A673 (cell line): Measurements from ENCODE around the gene LTBP2. TPM values are rescaled to one million over a fixed set of nuclear protein-coding genes. Genes with fewer than 3 reads are reported as not detected.

Experiments
- BruUV-seq: library from RNA; stranded (reverse); fragments of 400-500 nt; replicated peaks from 2 replicates; lab custom pipeline; 2021; lab: Mats Ljungman, UMichigan
- CTCF ChIA-PET: fragments of 300-600 bp; sonication (Branson Sonifier 250); formaldehyde crosslinking; loops from one replicate; lab custom pipeline; 2022; ENCODE audit warnings: antibody characterized with exemption; lab: Charles Lee
- POLR2A ChIA-PET: fragments of 300-600 bp; sonication (Branson Sonifier 250); formaldehyde crosslinking; loops from one replicate; lab custom pipeline; 2022; ENCODE audit warnings: antibody characterized with exemption; ENCODE audit not compliant: low non-redundant PET; lab: Charles Lee
- DNase-seq: peaks from one replicate; pipeline ENCODE4 v3.0.0-alpha.2; 2015; ENCODE audit warnings: low spot score
- H3K27ac ChIP-seq: fragments of 200-600 bp; sonication (generic); 2 replicates; pipeline ENCODE4 v1.5.1; 2016; ENCODE audit warnings: mixed run types, low read depth, mild to moderate bottlenecking, mixed read lengths, antibody characterized with exemption, low read length; ENCODE audit not compliant: poor library complexity, severe bottlenecking
- H3K27me3 ChIP-seq: fragments of 200-600 bp; sonication (generic); replicated peaks from 2 replicates; pipeline ENCODE4 v1.6.1; 2017; ENCODE audit warnings: mixed run types, low read depth, mild to moderate bottlenecking, mixed read lengths, antibody characterized with exemption, low read length; ENCODE audit not compliant: insufficient read depth, poor library complexity
- H3K36me3 ChIP-seq: fragments of 200-600 bp; sonication (generic); 2 replicates; pipeline ENCODE4 v1.6.1; 2016; ENCODE audit warnings: mixed run types, mild to moderate bottlenecking, mixed read lengths, antibody characterized with exemption, low read length; ENCODE audit not compliant: insufficient read depth, poor library complexity, severe bottlenecking
- H3K4me1 ChIP-seq: fragments of 200-600 bp; sonication (generic); 2 replicates; pipeline ENCODE4 v1.6.1; 2017; ENCODE audit warnings: mixed run types, mild to moderate bottlenecking, mixed read lengths, antibody characterized with exemption, low read length; ENCODE audit not compliant: insufficient read depth, poor library complexity, severe bottlenecking
- H3K4me3 ChIP-seq: fragments of 200-600 bp; sonication (generic); 2 replicates; pipeline ENCODE4 v1.5.1; 2016; ENCODE audit warnings: low read depth, mixed run types, mild to moderate bottlenecking, mixed read lengths, low read length; ENCODE audit not compliant: poor library complexity, severe bottlenecking
- H3K9me3 ChIP-seq: fragments of 200-600 bp; sonication (generic); 2 replicates; pipeline ENCODE4 v1.6.1; 2016; ENCODE audit warnings: mixed run types, low read depth, mild to moderate bottlenecking, mixed read lengths, antibody characterized with exemption, low read length; ENCODE audit not compliant: poor library complexity, severe bottlenecking
- EZH2 ChIP-seq: fragments of 200-600 bp; sonication (generic); IDR thresholded peaks from 2 replicates; pipeline ENCODE4 v1.6.1; 2017; ENCODE audit warnings: borderline replicate concordance, low read depth, mild to moderate bottlenecking, mixed read lengths, antibody characterized with exemption, low read length; ENCODE audit not compliant: poor library complexity, severe bottlenecking
- intact Hi-C: fragments of 100-400 bp; cut with micrococcal nuclease; formaldehyde crosslinking; loops from one replicate; pipeline ENCODE4 v1.10.0; 2022; ENCODE audit not compliant: unreplicated experiment
- total RNA-seq: library from RNA; stranded (reverse); gene quantifications from 2 replicates; pipeline ENCODE4 v1.2.3, GENCODE V29; 2021
- TF ChIP-seq, protein P1 (sequence below): fragments of 300-800, 200-600 bp; sonication (generic); conservative IDR thresholded peaks from 2 replicates; pipeline ENCODE4 v1.5.1; 2017; ENCODE audit warnings: low read depth, mild to moderate bottlenecking, antibody characterized with exemption, low read length, moderate library complexity, mixed read lengths

Gene LTBP2
- total RNA-seq, 1 experiment from 2014 or later, result 0.26 TPM

DNA sequence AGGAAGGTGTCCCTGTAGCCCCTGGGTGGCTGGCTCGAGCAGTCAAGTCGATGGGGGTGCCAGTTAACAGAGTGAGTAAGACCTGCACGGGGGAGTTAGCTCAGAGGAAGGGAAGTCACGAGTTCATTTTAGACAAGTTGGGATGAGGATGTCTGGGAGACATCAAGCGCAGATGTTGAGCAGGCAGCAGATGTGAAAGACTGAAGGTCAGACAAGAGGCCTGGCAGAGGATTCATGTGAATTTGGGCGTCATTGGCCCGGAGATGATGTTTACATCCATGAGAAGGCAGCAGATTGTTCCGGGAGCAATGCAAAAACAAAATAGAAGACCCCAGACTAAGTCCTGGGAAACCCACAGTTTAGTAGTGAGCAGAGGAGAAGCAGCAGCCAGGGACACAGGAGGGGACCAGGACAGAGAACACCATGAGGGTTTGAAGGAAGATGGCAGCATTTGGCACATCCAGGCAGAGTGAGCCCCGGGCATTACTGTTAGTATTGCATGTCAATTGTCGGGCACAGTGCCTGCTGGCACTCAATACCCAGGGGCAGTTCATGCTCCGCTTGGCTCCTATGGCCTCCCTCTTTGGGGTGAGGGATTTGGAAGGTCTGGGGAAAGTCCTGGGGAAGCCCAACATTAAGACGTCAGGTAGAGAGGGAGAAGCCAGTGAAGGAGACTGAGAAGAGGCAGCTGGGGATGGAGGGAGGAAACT is 15.1 kb downstream of the LTBP2 start:
- Histone ChIP-seq H3K9me3 (no peaks in the 10 kb centered on the region), H3K36me3 (no peaks in the 10 kb centered on the region), H3K4me1 (no peaks in the 10 kb centered on the region), H3K27ac (no peak overlapping the region), H3K27me3 (no peaks in the 10 kb centered on the region), H3K4me3 (no peak overlapping the region)
- POLR2A ChIA-PET, result no interaction called here
- no peak for DNase-seq
- no peak for TF ChIP-seq EZH2
- TF ChIP-seq, protein P1, sequence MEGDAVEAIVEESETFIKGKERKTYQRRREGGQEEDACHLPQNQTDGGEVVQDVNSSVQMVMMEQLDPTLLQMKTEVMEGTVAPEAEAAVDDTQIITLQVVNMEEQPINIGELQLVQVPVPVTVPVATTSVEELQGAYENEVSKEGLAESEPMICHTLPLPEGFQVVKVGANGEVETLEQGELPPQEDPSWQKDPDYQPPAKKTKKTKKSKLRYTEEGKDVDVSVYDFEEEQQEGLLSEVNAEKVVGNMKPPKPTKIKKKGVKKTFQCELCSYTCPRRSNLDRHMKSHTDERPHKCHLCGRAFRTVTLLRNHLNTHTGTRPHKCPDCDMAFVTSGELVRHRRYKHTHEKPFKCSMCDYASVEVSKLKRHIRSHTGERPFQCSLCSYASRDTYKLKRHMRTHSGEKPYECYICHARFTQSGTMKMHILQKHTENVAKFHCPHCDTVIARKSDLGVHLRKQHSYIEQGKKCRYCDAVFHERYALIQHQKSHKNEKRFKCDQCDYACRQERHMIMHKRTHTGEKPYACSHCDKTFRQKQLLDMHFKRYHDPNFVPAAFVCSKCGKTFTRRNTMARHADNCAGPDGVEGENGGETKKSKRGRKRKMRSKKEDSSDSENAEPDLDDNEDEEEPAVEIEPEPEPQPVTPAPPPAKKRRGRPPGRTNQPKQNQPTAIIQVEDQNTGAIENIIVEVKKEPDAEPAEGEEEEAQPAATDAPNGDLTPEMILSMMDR, result no peak
- no TSS peak for BruUV-seq
- CTCF ChIA-PET, result interaction anchor here (0.6 kb wide), 1 partner anchor 714 kb away, joined by 6 read pairs; no protein-coding TSS in a partner anchor
- intact Hi-C loops, result no loop called here

DNA sequence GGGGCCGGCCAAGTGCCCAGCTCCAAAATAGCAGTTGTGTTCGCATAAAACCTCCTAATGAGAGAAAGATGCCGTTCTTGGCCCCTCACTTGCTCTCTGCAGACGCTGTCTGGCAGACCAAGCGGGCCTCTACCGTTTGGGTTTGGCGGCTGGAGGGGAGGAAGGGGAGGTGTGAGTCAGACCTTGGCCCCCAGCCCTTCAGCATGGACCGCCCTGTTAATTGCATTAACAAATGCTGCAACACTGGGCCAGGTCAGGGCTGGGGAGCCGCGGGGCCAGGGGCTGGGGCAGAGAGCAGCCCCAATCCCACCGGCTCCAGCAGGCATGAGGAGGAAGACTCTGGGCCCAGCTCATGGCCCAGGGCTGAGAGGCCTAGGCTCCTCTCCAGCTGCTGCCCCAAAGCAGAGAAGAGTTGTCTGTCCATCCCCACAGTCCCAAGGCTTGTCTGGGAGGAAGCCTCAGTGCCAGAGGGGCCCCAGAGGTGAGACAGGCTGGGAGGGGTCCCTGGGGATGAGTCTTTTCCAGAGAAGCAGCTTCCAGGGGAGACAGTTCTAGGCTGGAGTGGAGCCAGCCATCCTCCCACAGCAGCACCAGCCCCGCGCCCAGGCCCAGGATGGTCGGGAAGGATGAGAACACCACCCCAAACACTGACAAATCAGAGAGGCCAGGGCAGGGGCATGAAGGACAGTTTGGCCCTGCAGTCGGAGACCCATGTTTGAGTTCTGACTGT is 16.9 kb downstream of the LTBP2 start:
- intact Hi-C loops, result no loop called here
- Histone ChIP-seq H3K27ac (no peak overlapping the region), H3K27me3 (no peaks in the 10 kb centered on the region), H3K9me3 (no peaks in the 10 kb centered on the region), H3K36me3 (no peaks in the 10 kb centered on the region), H3K4me3 (no peak overlapping the region), H3K4me1 (no peaks in the 10 kb centered on the region)
- ChIA-PET CTCF (no interaction called here), POLR2A (no interaction called here)
- DNase-seq, result no peak
- no peak for TF ChIP-seq EZH2
- TF ChIP-seq, protein P1, result no peak
- no TSS peak for BruUV-seq

DNA sequence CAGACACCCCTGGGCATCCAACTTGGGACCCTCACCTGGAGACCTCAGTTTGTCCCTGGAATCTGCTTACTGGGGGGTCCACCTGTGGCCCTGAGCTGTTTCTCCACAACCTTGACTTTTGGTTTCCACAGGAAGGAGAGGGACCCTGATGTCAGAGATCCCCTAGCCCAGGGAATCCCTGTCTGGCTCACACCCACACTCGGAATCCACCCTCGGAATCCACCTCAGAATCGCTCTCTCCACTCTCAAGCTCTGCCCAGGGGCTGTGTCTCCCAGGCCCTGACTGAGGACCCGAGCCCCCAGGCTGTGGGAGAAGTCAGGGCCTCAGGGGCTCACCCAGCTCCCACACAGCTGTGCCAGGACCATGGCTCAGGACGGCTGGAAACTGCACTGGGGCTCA is 17.4 kb downstream of the LTBP2 start:
- no peaks in the 10 kb centered on the region for H3K27me3 ChIP-seq
- no peaks in the 10 kb centered on the region for H3K36me3 ChIP-seq
- ChIA-PET CTCF (no interaction called here), POLR2A (no interaction called here)
- TF ChIP-seq, protein P1, result no peak
- no peak for TF ChIP-seq EZH2
- H3K9me3 ChIP-seq, result no peaks in the 10 kb centered on the region
- no peak for DNase-seq
- H3K27ac ChIP-seq, result no peak overlapping the region
- BruUV-seq, result no TSS peak
- no peaks in the 10 kb centered on the region for H3K4me1 ChIP-seq
- no peak overlapping the region for H3K4me3 ChIP-seq
- intact Hi-C loops, result no loop called here
